Ovary (tissue), 9 donors: ENCODE measurements around the gene SSBP4. TPM values are rescaled to one million over a fixed set of nuclear protein-coding genes. Genes with fewer than 3 reads are reported as not detected.

ENCODE experiments used
- DNase-seq, 5 donors: peaks; one replicate each; pipeline ENCODE4 v3.0.0-alpha.2; 2019 to 2020
- H3K27ac ChIP-seq, 2 donors: fragments of 200-600 bp; one replicate each; pipeline versions ENCODE4 v1.5.1 to v1.8.0; 2019 to 2022
- H3K27me3 ChIP-seq: fragments of 200-600 bp; one replicate; pipeline ENCODE4 v1.8.0; 2022
- H3K36me3 ChIP-seq: fragments of 200-600 bp; sonication (generic); one replicate; pipeline ENCODE4 v1.5.1; 2019
- H3K4me1 ChIP-seq: one replicate; pipeline ENCODE4 v1.8.1; 2013; ENCODE audit warnings: mild to moderate bottlenecking, moderate library complexity; ENCODE audit not compliant: insufficient read depth
- H3K4me3 ChIP-seq: fragments of 200-600 bp; sonication (generic); one replicate; pipeline ENCODE4 v1.5.1; 2017
- H3K9me3 ChIP-seq, 2 donors: fragments of 200-600 bp in 1 of 2; sonication (generic) in 1 of 2; one replicate each; pipeline versions ENCODE4 v1.5.1 to v1.8.1; 2013 to 2019; ENCODE audit warnings: mild to moderate bottlenecking in 1 of 2, moderate library complexity in 1 of 2
- CTCF ChIP-seq, 3 donors: fragments of 450-650 bp in 2 of 3; fragments of 200-600 bp in 1 of 3; IDR thresholded peaks; one replicate each; pipeline versions ENCODE4 v1.5.1 to v1.8.0; 2016 to 2022; ENCODE audit warnings: antibody characterized with exemption in 3 of 3, mild to moderate bottlenecking in 1 of 3
- EP300 ChIP-seq: sonication (generic); formaldehyde crosslinking; IDR thresholded peaks from one replicate; pipeline ENCODE4 v1.6.1; 2017; ENCODE audit warnings: antibody characterized with exemption
- POLR2A ChIP-seq: fragments of 450-650 bp; IDR thresholded peaks from one replicate; pipeline ENCODE4 v1.6.1; 2017; ENCODE audit warnings: antibody characterized with exemption, mild to moderate bottlenecking, moderate library complexity
- WGBS, 3 donors: extraction: QIAGEN DNeasy Blood & Tissue Kit in 1 of 3; methylation state at CpG; one replicate each; pipeline versions ENCODE4 v1.1.5 to v1.1.7; 2013 to 2017; 5-methylcytosine and 5-hydroxymethylcytosine counted together
- intact Hi-C, 4 donors: fragments of 100-400 bp; cut with DNase I; formaldehyde crosslinking; loops; one replicate each; pipeline versions ENCODE4 v1.11.0 to v1.15.1; 2022 to 2023
- polyA plus RNA-seq, 2 donors: library from polyadenylated mRNA; stranded (reverse); fragments of 200-250 nt in 1 of 2; fragments of 350-450 nt in 1 of 2; fragmentation: Illumina TruSeq in 1 of 2; extraction: RNeasy Lipid Tissue Mini Kit (QIAGEN cat#74804) in 1 of 2; gene quantifications; one replicate each; pipeline ENCODE4 v1.2.3, GENCODE V29; 2013 to 2014
- total RNA-seq, 7 donors: library from RNA; depleted of rRNA in 2 of 7; stranded (reverse); fragments of >200 nt in 2 of 7; fragmentation: NEBNext Ultra II Directional in 3 of 7; extraction: Animal tissue kit (Norgen Biotek cat#: 25700) in 3 of 7; gene quantifications; one replicate each; pipeline versions ENCODE4 v1.1.0 to v1.2.4, GENCODE V29; 2016 to 2023
- donor health status: DM: no; HTN: no; CAD: no; lungs with moderate emphysema.
- donor health status: DM: no; HTN: no; CAD: no.
- donor health status: Bipolar disorder and iron deficiency.
- donor health status: DM: yes; HTN: yes; CAD: no.
- donor health status: DM: no; HTN: no; CAD: no.
- donor health status: DM: yes; HTN: yes; CAD: no.

SSBP4 gene
- total and polyA plus RNA-seq, 9 donors = 4.6 to 124 (median 88.3) TPM

- no peaks in the 10 kb centered on the region for H3K27me3 ChIP-seq
- TF ChIP-seq POLR2A (peak; percentile 33), CTCF (IDR thresholded peaks at IDR 0.05) (peak in 1 of 3 donors; percentile 21), EP300 (no peak)
- H3K4me3 ChIP-seq = peak overlapping the region; percentile 1
- 1 to 3% (median 2%) methylated on average over 25 of the region's 25 CpGs for WGBS, 3 donors
- peaks cover 19% of the 10 kb centered on the region for H3K4me1 ChIP-seq
- H3K36me3 ChIP-seq = no peaks in the 10 kb centered on the region
- peak overlapping the region; percentile 62 to 91 for H3K27ac ChIP-seq
- intact Hi-C loops = loop anchor here (5.0 to 10.0 kb wide), 4 partner anchors 138 to 221 kb away; partner anchors contain the start of genes IQCN (in 2 of the 4), MPV17L2 (in 1 of the 4) and RAB3A (in 1 of the 4)
- peak; percentile 89 to 93 (median 90) for DNase-seq
- no peaks in the 10 kb centered on the region for H3K9me3 ChIP-seq
These were observed 3.9 kb upstream of the SSBP4 start for GRCh38 chr19:18415178-18415867.

- Histone ChIP-seq H3K4me1 (peaks cover 24% of the 10 kb centered on the region), H3K27ac (peak overlapping the region; percentile 62 to 91)
- no peak for TF ChIP-seq CTCF (IDR thresholded peaks at IDR 0.05)
- peak; percentile 85 for TF ChIP-seq POLR2A
- TF ChIP-seq EP300 = no peak
These were observed 2.4 kb upstream of the SSBP4 start for GRCh38 chr19:18416778-18417249.

GRCh38 chr19:18417250-18418028 is 1.8 kb upstream of the SSBP4 start:
- no peaks in the 10 kb centered on the region for H3K9me3 ChIP-seq
- H3K4me3 ChIP-seq = peak overlapping the region; percentile 42
- H3K4me1 ChIP-seq = peaks cover 24% of the 10 kb centered on the region
- peak; percentile 81 to 88 (median 84) for DNase-seq
- intact Hi-C loops = loop anchor here (5.0 to 10.0 kb wide), 4 partner anchors 140 to 223 kb away; partner anchors contain the start of genes IQCN (in 2 of the 4), MPV17L2 (in 1 of the 4) and RAB3A (in 1 of the 4)
- H3K27me3 ChIP-seq = no peaks in the 10 kb centered on the region
- no peak for TF ChIP-seq CTCF (IDR thresholded peaks at IDR 0.05)
- no peak for TF ChIP-seq EP300
- TF ChIP-seq POLR2A = peak; percentile 58
- H3K27ac ChIP-seq = peak overlapping the region; percentile 62 to 91
- WGBS, 3 donors = 0 to 1% (median 0%) methylated on average over 39 to 53 of the region's 53 CpGs
- H3K36me3 ChIP-seq = no peaks in the 10 kb centered on the region

More at GRCh38 chr19:18416778-18417249, 2.4 kb upstream of the SSBP4 start:
- Histone ChIP-seq H3K9me3 (no peaks in the 10 kb centered on the region), H3K36me3 (no peaks in the 10 kb centered on the region), H3K4me3 (peak overlapping the region; percentile 42), H3K27me3 (no peaks in the 10 kb centered on the region)
- WGBS, 3 donors = 1% methylated on average over 34 to 44 of the region's 44 CpGs
- intact Hi-C loops = loop anchor here (5.0 to 10.0 kb wide), 4 partner anchors 140 to 222 kb away; partner anchors contain the start of genes IQCN (in 2 of the 4), MPV17L2 (in 1 of the 4) and RAB3A (in 1 of the 4)
- DNase-seq = peak; percentile 89 to 95 (median 92)

GRCh38 chr19:18418029-18418482 is 1.1 kb upstream of the SSBP4 start:
- Histone ChIP-seq H3K4me1 (peaks cover 24% of the 10 kb centered on the region), H3K36me3 (no peaks in the 10 kb centered on the region), H3K9me3 (no peaks in the 10 kb centered on the region), H3K4me3 (peak overlapping the region; percentile 42), H3K27me3 (no peaks in the 10 kb centered on the region), H3K27ac (peak overlapping the region; percentile 62 to 77)
- DNase-seq = peak in 4 of 5 donors; percentile 62 to 78 (median 73)
- 9 to 11% (median 10%) methylated on average over 29 to 30 of the region's 30 CpGs for WGBS, 3 donors
- TF ChIP-seq CTCF (IDR thresholded peaks at IDR 0.05) = no peak
- TF ChIP-seq POLR2A = no peak
- no peak for TF ChIP-seq EP300
- intact Hi-C loops = loop anchor here (5.0 to 10.0 kb wide), 4 partner anchors 141 to 223 kb away; partner anchors contain the start of genes IQCN (in 2 of the 4), MPV17L2 (in 1 of the 4) and RAB3A (in 1 of the 4)
